IMR-90 (cell line): ENCODE data around the gene TTC39C.

Experiments used
- CEBPB ChIP-seq: IDR thresholded peaks from 2 replicates; pipeline ENCODE4 v1.6.1; 2012; ENCODE audit warnings: low read depth, low read length, improper control_type of control experiment
- CTCF ChIP-seq: conservative IDR thresholded peaks from 2 replicates; pipeline ENCODE4 v1.5.1; 2012; ENCODE audit warnings: mild to moderate bottlenecking, low read depth, low read length, improper control_type of control experiment
- MAFK ChIP-seq: IDR thresholded peaks from 2 replicates; pipeline ENCODE4 v1.6.1; 2012; ENCODE audit warnings: low read depth, low read length, improper control_type of control experiment

DNA sequence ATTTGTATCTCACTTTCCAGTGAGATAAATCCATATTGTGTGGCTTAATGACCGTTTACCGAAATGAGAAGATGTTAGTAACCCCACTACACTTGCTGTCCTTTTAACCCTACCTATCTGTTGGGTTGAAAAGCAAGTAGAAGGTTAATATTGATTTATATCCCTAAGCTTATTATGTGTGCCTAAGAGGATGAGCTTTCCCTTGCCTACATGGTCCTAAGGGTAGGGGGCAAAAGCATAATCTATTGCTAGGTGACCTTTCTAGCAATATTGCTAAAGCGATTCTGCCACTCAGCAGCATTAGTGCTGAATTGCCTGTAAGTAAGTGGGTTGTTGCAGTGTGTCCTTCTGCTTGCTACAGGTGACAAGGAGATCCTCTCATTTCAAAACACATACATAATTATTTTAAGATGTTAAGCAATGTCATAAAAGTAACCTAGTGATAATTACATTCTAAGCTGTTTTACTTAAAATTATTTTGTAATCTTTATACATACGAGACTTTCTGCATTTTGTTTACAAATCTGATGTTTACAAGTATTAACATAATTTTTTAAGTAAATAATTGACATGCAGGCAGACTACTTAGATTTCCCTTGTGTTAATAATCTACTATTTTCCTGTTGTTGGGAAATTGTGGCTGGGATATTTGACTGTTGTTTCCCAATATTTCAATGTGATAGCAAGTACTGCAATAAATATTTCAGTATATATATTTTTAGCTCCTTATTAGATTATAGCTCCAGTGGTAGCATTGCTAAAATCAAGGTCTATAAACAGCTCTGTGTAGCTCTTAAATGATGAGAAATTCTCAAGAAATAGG, 75.2 kb downstream of the TTC39C start:
- no peak for TF ChIP-seq CTCF
- no peak for TF ChIP-seq CEBPB
- no peak for TF ChIP-seq MAFK
